Stimulated activated CD4-positive, alpha-beta T cell treated with anti-CD3 and anti-CD28 coated beads, TNF-alpha, amount 100 ng/mL, for 48 hours (primary cell): Measurements from ENCODE around the gene SNX1.
"Not testable (repeated sequence)": the region's sequence is repeated elsewhere in the genome, so short reads cannot be mapped to it uniquely, and the experiment has no call there.

Experiments
- DNase-seq, 3 donors: peaks; one replicate each; pipeline ENCODE4 v3.0.0-alpha.2; 2020; ENCODE audit warnings: low read depth in 3 of 3

Gene SNX1

GRCh38 chr15:64072812-64073211 is 23.0 kb upstream of the SNX1 start:
- DNase-seq, result no peak

DNA sequence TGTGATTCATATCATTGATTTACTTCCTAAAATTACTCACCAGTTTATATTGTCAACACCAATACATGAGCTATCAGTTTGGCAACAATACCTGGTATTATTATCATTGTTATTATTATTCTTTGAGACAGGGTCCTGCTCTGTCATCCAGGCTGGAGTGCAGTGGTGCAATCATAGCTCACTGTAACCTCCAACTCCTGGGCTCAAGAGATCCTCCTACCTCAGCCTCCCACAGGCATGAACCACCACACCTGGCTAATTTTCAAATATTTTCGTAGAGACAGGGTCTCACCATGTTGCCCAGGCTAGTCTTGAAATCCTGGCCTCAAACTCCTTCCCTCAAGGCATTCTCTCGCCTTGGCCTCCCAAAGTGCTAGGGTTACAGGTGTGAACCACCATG is 22.3 kb upstream of the SNX1 start:
- not testable (repeated sequence) for DNase-seq

- no peak for DNase-seq
Measured at GRCh38 chr15:64082757-64083156, 13.0 kb upstream of the SNX1 start.

DNA sequence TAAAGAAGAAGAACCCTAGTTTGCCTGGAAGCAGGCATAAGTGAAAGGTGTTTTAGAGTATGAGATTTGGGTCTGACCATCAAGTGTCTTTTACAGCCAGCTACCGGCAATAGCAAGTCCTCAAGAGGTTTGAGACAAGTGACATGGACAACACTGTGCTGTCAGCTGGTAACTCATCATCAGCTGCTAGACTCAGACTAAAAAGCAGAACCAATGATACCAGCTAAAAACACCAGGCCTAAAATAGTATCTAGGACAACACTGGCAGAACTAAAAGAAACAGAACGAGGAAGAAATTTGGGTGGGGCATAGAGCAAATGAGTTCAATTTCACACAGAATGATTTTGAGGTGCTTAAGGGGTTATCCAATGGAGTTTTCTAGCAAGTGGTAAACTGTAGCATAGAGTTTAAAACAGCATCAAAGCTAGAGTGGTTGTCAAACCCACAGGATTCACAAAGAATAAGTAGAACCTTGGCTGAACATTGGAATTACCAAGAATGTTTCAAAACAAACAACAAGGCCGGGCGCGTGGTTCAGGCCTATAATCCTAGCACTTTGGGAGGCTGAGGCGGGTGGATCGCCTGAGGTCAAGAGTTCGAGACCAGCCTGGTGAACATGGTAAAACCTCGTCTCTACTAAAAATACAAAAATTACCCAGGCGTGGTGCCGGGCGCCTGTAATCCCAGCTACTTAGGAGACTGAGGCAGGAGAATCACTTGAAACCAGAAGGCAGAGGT is 6.1 kb upstream of the SNX1 start:
- no peak for DNase-seq

DNA sequence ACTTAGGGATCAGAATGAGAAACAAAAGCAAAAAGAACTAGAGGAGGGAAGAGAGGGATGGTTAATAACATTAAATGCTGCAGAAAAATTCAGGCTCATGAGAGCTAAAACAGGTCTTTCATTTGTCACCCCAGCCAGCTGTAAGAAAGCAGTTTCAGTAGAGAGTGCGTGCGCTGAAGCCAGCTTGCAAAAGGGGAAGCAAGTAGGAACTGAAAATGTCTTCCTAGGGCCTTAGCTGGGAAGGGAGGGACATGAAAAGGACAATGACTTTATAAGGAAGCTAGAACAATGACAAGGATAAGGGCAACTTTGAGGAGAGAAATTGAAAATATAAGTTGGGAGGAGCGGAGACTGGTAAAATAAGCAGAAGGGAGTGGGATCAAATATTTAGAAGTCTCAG is 5.3 kb upstream of the SNX1 start:
- no peak for DNase-seq

DNA sequence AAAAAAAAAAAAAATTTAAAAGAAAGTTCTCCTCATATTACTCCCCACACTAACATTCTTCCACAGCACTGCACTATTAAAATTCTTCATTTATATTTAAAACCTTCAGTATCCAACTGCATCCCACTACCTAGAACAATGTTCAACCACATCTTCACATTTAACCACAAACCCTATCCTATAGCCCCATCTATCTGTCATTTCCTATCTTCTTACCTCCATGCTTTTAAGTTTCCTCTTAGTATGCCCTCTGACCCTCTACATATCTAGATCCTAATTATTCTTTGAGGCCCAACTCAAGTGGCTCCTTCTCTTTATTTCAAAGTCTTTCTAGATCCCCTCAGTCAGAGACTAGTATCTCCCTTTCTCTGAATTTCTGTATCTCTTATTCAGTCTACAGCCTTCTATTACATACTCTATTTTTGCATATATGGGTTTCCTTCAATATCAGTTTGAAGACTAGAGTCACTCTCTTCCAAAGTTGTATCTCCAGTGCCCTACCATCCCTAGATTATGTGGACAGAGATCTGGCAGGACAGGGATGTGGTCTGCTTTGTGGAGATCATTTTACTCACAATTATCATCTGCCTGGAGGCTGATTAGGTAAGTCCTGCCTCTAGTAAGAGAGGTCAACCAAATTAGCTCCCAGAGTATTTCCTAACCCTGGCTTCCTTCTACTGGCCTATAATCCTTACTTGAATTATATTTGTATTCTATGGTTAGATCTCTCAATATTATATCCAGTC is 3.5 kb upstream of the SNX1 start:
- no peak for DNase-seq

- peak in 1 of 3 donors; percentile 28 for DNase-seq
Measured at GRCh38 chr15:64092864-64093626, 2.7 kb upstream of the SNX1 start.

GRCh38 chr15:64093627-64094417 is 2.0 kb upstream of the SNX1 start, which contains the start of gene CIAO2A:
Gene CIAO2A, minus strand, starts transcription at chr15:64093838. Its CDS starts 70 bp downstream, at chr15:64093768.
- peak; percentile 90 to 95 (median 91) for DNase-seq

GRCh38 chr15:64095431-64095794 is 369 bp upstream of the SNX1 start:
- DNase-seq, result no peak

GRCh38 chr15:64096668-64097384 is 1.0 kb downstream of the SNX1 start:
- DNase-seq, result no peak

DNA sequence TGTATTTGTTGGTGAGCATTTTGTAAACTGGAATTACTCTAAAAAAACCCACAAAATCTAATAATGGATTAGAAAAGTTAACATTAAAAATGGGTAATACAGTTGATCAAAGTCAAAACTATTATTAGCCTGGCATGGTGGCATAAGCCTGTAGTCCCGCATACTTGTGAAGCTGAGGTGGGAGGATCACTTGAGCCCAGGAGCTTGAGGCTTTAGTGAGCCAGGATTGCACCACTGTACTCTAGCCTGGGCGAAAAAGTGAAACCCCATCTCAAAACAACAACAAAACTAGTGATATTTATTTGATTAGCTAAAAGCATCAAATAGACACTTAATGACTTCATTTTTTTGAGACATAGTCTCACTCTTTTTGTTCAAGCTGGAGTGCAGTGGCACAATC is 3.6 kb downstream of the SNX1 start:
- no peak for DNase-seq

DNA sequence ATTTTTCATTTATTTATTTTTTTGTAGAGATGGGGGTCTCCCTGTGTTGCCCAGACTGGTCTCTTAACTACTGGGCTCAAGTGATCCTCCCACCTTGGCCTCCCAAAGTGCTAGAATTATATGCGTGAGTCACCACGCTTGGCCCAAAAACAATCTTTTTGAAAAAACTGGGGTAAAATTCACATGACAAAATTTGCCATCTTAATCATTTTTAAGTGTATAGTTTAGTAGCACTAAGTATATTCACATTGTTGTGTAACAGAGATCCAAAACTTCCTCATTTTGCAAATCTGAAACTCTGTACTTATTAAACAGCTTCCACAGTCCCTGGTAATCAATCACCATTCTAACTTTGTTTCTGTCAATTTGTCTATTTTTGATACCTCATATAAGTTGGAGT is 5.2 kb downstream of the SNX1 start:
- no peak for DNase-seq

DNA sequence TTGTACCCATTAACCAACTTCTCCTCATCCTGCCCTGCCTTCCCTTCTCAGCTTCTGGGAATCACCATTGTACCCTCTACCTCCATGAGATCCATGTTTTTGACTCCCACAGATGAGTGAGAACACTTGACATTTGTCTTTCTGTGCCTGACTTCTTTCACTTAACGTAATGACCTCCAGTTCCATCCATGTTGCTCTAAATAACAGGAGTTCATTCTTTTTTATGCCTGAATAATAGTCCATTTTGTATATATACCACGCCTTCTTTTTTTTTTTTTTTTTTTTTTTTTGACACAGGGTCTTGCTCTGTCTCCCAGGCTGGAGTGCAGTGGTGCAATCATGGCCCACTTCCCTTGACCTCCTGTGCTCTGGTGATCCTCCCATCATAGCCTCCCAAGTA is 6.7 kb downstream of the SNX1 start:
- DNase-seq, result no peak

GRCh38 chr15:64105113-64105704 is 9.4 kb downstream of the SNX1 start:
- DNase-seq, result no peak

- DNase-seq, result no peak
Measured at GRCh38 chr15:64107337-64107736, 11.6 kb downstream of the SNX1 start.

GRCh38 chr15:64110108-64110701 is 14.4 kb downstream of the SNX1 start:
- DNase-seq, result not testable (repeated sequence)

- DNase-seq, result no peak
Measured at GRCh38 chr15:64110950-64111678, 15.3 kb downstream of the SNX1 start.

- DNase-seq, result no peak
Measured at GRCh38 chr15:64111679-64112050, 15.9 kb downstream of the SNX1 start.

GRCh38 chr15:64112073-64112772 is 16.4 kb downstream of the SNX1 start:
- DNase-seq, result no peak
